OCI-LY7 (cell line): ENCODE data around the gene LSS.

Experiments used
- CTCF ChIP-seq: fragments of 200-600 bp; sonication (generic); conservative IDR thresholded peaks from 2 replicates; pipeline ENCODE4 v1.5.1; 2014; ENCODE audit warnings: mild to moderate bottlenecking, antibody characterized with exemption, low read length, moderate library complexity, mixed read lengths
- EZH2phosphoT487 ChIP-seq: fragments of 200-600 bp; sonication (generic); IDR thresholded peaks from 2 replicates; pipeline ENCODE4 v1.6.1; 2018; ENCODE audit warnings: low read depth, borderline replicate concordance, mild to moderate bottlenecking, mixed run types, antibody characterized with exemption, low read length, moderate library complexity, mixed read lengths

GRCh38 chr21:46149205-46149901, 79.2 kb downstream of the LSS start:
- TF ChIP-seq CTCF (no peak), EZH2phosphoT487 (no peak)
